Activated naive CD4-positive, alpha-beta T cell treated with anti-CD3 and anti-CD28 coated beads, Interleukin-2, amount 10 ng/mL, durations not matched to agents 7 days and 5 days (primary cell): ENCODE data around the gene IRF1.

Source experiments
- CTCF ChIA-PET: fragments of 350-600 bp; sonication (Branson Sonifier 250); formaldehyde crosslinking; loops from one replicate; lab custom pipeline; 2021; ENCODE audit warnings: antibody characterized with exemption; lab: Charles Lee
- DNase-seq: peaks from one replicate; pipeline ENCODE4 v3.0.0-alpha.2; 2020
- H3K27ac Mint-ChIP-seq: one replicate; pipeline ENCODE4 v1.8.0; 2021; ENCODE audit warnings: mild to moderate bottlenecking, moderate library complexity, mixed read lengths
- H3K27me3 Mint-ChIP-seq: one replicate; pipeline ENCODE4 v1.8.0; 2021; ENCODE audit warnings: mild to moderate bottlenecking, mixed read lengths
- H3K36me3 Mint-ChIP-seq: one replicate; pipeline ENCODE4 v1.8.0; 2021; ENCODE audit warnings: mixed read lengths
- H3K4me1 Mint-ChIP-seq: one replicate; pipeline ENCODE4 v1.8.0; 2021; ENCODE audit warnings: mixed read lengths
- H3K4me3 Mint-ChIP-seq: one replicate; pipeline ENCODE4 v1.8.0; 2021; ENCODE audit warnings: mild to moderate bottlenecking, moderate library complexity, mixed read lengths
- H3K9me3 Mint-ChIP-seq: one replicate; pipeline ENCODE4 v1.8.0; 2021; ENCODE audit warnings: mixed read lengths

The IRF1 gene

GRCh38 chr5:132471944-132472343, 18.6 kb downstream of the IRF1 start:
- H3K9me3 Mint-ChIP-seq, result no peaks in the 10 kb centered on the region
- peak overlapping the region; percentile 84 for H3K27ac Mint-ChIP-seq
- H3K27me3 Mint-ChIP-seq, result no peaks in the 10 kb centered on the region
- H3K4me1 Mint-ChIP-seq, result peaks cover 96% of the 10 kb centered on the region
- H3K36me3 Mint-ChIP-seq, result peaks cover 42% of the 10 kb centered on the region
- DNase-seq, result peak; percentile 22
- H3K4me3 Mint-ChIP-seq, result no peak overlapping the region
- CTCF ChIA-PET, result interaction anchor here (0.9 to 4.6 kb wide), 11 partner anchors 8 to 85 kb away, joined by 3 to 29 read pairs (median 5); partner anchors contain the start of gene IRF1

GRCh38 chr5:132471151-132471907, 19.2 kb downstream of the IRF1 start:
- CTCF ChIA-PET, result interaction anchor here (0.8 to 4.6 kb wide), 11 partner anchors 9 to 85 kb away, joined by 4 to 29 read pairs (median 5); partner anchors contain the start of gene IRF1
- peaks cover 98% of the 10 kb centered on the region for H3K4me1 Mint-ChIP-seq

GRCh38 chr5:132470596-132470995, 20.0 kb downstream of the IRF1 start:
- Mint-ChIP-seq H3K4me3 (no peak overlapping the region), H3K27me3 (no peaks in the 10 kb centered on the region), H3K36me3 (peaks cover 35% of the 10 kb centered on the region), H3K4me1 (peaks cover 98% of the 10 kb centered on the region), H3K9me3 (no peaks in the 10 kb centered on the region), H3K27ac (no peak overlapping the region)
- peak; percentile 21 for DNase-seq
- CTCF ChIA-PET, result interaction anchor here (0.8 to 4.6 kb wide), 8 partner anchors 10 to 81 kb away, joined by 3 to 29 read pairs (median 5); partner anchors contain the start of gene IRF1

More at GRCh38 chr5:132471151-132471907, 19.2 kb downstream of the IRF1 start:
- peaks cover 39% of the 10 kb centered on the region for H3K36me3 Mint-ChIP-seq
- peak overlapping the region; percentile 84 for H3K27ac Mint-ChIP-seq
- H3K27me3 Mint-ChIP-seq, result no peaks in the 10 kb centered on the region
- DNase-seq, result peak; percentile 15
- H3K9me3 Mint-ChIP-seq, result no peaks in the 10 kb centered on the region
- no peak overlapping the region for H3K4me3 Mint-ChIP-seq

- H3K4me3 Mint-ChIP-seq, result no peak overlapping the region
- peak; percentile 3 for DNase-seq
- no peak overlapping the region for H3K27ac Mint-ChIP-seq
- H3K36me3 Mint-ChIP-seq, result peaks cover 36% of the 10 kb centered on the region
- CTCF ChIA-PET, result interaction anchor here (0.8 to 1.8 kb wide), 9 partner anchors 9 to 74 kb away, joined by 3 to 9 read pairs (median 4); partner anchors contain the start of gene IRF1
- no peaks in the 10 kb centered on the region for H3K27me3 Mint-ChIP-seq
- peaks cover 98% of the 10 kb centered on the region for H3K4me1 Mint-ChIP-seq
- no peaks in the 10 kb centered on the region for H3K9me3 Mint-ChIP-seq
These were observed 20.6 kb downstream of the IRF1 start for GRCh38 chr5:132470010-132470392.

- DNase-seq, result peak; percentile 11
- Mint-ChIP-seq H3K27me3 (no peaks in the 10 kb centered on the region), H3K4me3 (no peak overlapping the region), H3K27ac (no peak overlapping the region), H3K4me1 (peaks cover 98% of the 10 kb centered on the region), H3K36me3 (peaks cover 35% of the 10 kb centered on the region), H3K9me3 (no peaks in the 10 kb centered on the region)
- CTCF ChIA-PET, result interaction anchor here (1.0 to 1.8 kb wide), 8 partner anchors 10 to 74 kb away, joined by 3 to 9 read pairs (median 4); partner anchors contain the start of gene IRF1
These were observed 21.1 kb downstream of the IRF1 start for GRCh38 chr5:132469380-132470009.

- peaks cover 37% of the 10 kb centered on the region for H3K36me3 Mint-ChIP-seq
- peak; percentile 8 for DNase-seq
- no peak overlapping the region for H3K4me3 Mint-ChIP-seq
- CTCF ChIA-PET, result interaction anchor here (1.0 to 6.5 kb wide), 7 partner anchors 10 to 52 kb away, joined by 3 to 63 read pairs (median 8); partner anchors contain the start of gene IRF1
- H3K27me3 Mint-ChIP-seq, result no peaks in the 10 kb centered on the region
- H3K27ac Mint-ChIP-seq, result no peak overlapping the region
- H3K4me1 Mint-ChIP-seq, result peaks cover 98% of the 10 kb centered on the region
- no peaks in the 10 kb centered on the region for H3K9me3 Mint-ChIP-seq
These were observed 21.8 kb downstream of the IRF1 start for GRCh38 chr5:132468656-132469379.

GRCh38 chr5:132467287-132467984, 23.1 kb downstream of the IRF1 start:
- Mint-ChIP-seq H3K9me3 (no peaks in the 10 kb centered on the region), H3K27ac (peak overlapping the region; percentile 91), H3K36me3 (peaks cover 48% of the 10 kb centered on the region), H3K4me3 (no peak overlapping the region), H3K27me3 (no peaks in the 10 kb centered on the region), H3K4me1 (peaks cover 99% of the 10 kb centered on the region)
- CTCF ChIA-PET, result interaction anchor here (0.9 to 6.5 kb wide), 7 partner anchors 11 to 81 kb away, joined by 3 to 63 read pairs (median 26); partner anchors contain the start of gene IRF1
- peak; percentile 6 for DNase-seq

GRCh38 chr5:132466433-132467286, 23.9 kb downstream of the IRF1 start:
- H3K4me1 Mint-ChIP-seq, result peaks cover 99% of the 10 kb centered on the region
- H3K27me3 Mint-ChIP-seq, result no peaks in the 10 kb centered on the region
- H3K9me3 Mint-ChIP-seq, result no peaks in the 10 kb centered on the region
- CTCF ChIA-PET, result interaction anchor here (0.9 to 6.5 kb wide), 11 partner anchors 10 to 80 kb away, joined by 3 to 63 read pairs (median 8); partner anchors contain the start of gene IRF1
- H3K36me3 Mint-ChIP-seq, result peaks cover 53% of the 10 kb centered on the region
- peak overlapping the region; percentile 50 for H3K4me3 Mint-ChIP-seq
- DNase-seq, result peak; percentile 87
- H3K27ac Mint-ChIP-seq, result peak overlapping the region; percentile 91

- CTCF ChIA-PET, result interaction anchor here (0.8 to 6.5 kb wide), 13 partner anchors 9 to 53 kb away, joined by 3 to 63 read pairs (median 6); partner anchors contain the start of gene IRF1
- Mint-ChIP-seq H3K9me3 (no peaks in the 10 kb centered on the region), H3K4me1 (peaks cover 98% of the 10 kb centered on the region), H3K27ac (peak overlapping the region; percentile 91), H3K27me3 (no peaks in the 10 kb centered on the region), H3K4me3 (peak overlapping the region; percentile 50), H3K36me3 (peaks cover 54% of the 10 kb centered on the region)
- DNase-seq, result peak; percentile 33
These were observed 25.4 kb downstream of the IRF1 start for GRCh38 chr5:132465059-132465707.

- CTCF ChIA-PET, result interaction anchor here (0.7 to 6.5 kb wide), 12 partner anchors 8 to 46 kb away, joined by 3 to 63 read pairs (median 6); partner anchors contain the start of gene IRF1
- H3K27me3 Mint-ChIP-seq, result no peaks in the 10 kb centered on the region
- peak overlapping the region; percentile 91 for H3K27ac Mint-ChIP-seq
- peak; percentile 67 for DNase-seq
- no peaks in the 10 kb centered on the region for H3K9me3 Mint-ChIP-seq
- H3K4me1 Mint-ChIP-seq, result peaks cover 98% of the 10 kb centered on the region
- H3K4me3 Mint-ChIP-seq, result peak overlapping the region; percentile 50
- peaks cover 55% of the 10 kb centered on the region for H3K36me3 Mint-ChIP-seq
These were observed 26.2 kb downstream of the IRF1 start for GRCh38 chr5:132464156-132464939.

- no peak for DNase-seq
- H3K4me1 Mint-ChIP-seq, result peaks cover 98% of the 10 kb centered on the region
- H3K9me3 Mint-ChIP-seq, result no peaks in the 10 kb centered on the region
- H3K27me3 Mint-ChIP-seq, result no peaks in the 10 kb centered on the region
- H3K36me3 Mint-ChIP-seq, result peaks cover 52% of the 10 kb centered on the region
- peak overlapping the region; percentile 50 for H3K4me3 Mint-ChIP-seq
- H3K27ac Mint-ChIP-seq, result peak overlapping the region; percentile 91
- CTCF ChIA-PET, result interaction anchor here (0.7 to 6.5 kb wide), 7 partner anchors 15 to 43 kb away, joined by 3 to 63 read pairs (median 26); partner anchors contain the start of gene IRF1
These were observed 26.8 kb downstream of the IRF1 start for GRCh38 chr5:132463811-132464155.
